ENCODE measurements around the gene ARHGEF1. TPM values are rescaled to one million over a fixed set of nuclear protein-coding genes. Genes with fewer than 3 reads are reported as not detected.
A peak's percentile ranks its signal among the peaks of the same experiment; 100 is the strongest.

ARHGEF1 gene
- total and polyA plus RNA-seq, 8 donors: 60.8 to 202 (median 79.6) TPM

GRCh38 chr19:41926763-41927496 is 43.9 kb downstream of the ARHGEF1 start:
- Histone ChIP-seq H3K4me1 (peaks cover 10 to 20% of the 10 kb centered on the region in 2 donors), H3K4me3 (no peak overlapping the region), H3K36me3 (no peaks in the 10 kb centered on the region), H3K27me3 (peaks cover 49 to 99% of the 10 kb centered on the region in 2 donors), H3K27ac (no peak overlapping the region), H3K9me3 (no peaks in the 10 kb centered on the region)
- TF ChIP-seq CTCF (IDR thresholded peaks at IDR 0.05): no peak
- ATAC-seq (no peak), DNase-seq (no peak)
- intact Hi-C loops (cut with DNase I): no loop called here

- peaks cover 42 to 99% of the 10 kb centered on the region in 2 donors for H3K27me3 ChIP-seq
- H3K4me1 ChIP-seq: peaks cover 10 to 20% of the 10 kb centered on the region in 2 donors
- peak overlapping the region; percentile 35 to 37 for H3K4me3 ChIP-seq
- no peak for DNase-seq
- no peaks in the 10 kb centered on the region for H3K9me3 ChIP-seq
- ATAC-seq: peak; percentile 18
- no peak overlapping the region for H3K27ac ChIP-seq
- no peaks in the 10 kb centered on the region for H3K36me3 ChIP-seq
- intact Hi-C loops (cut with DNase I): no loop called here
- TF ChIP-seq CTCF (IDR thresholded peaks at IDR 0.05): no peak
Measured at GRCh38 chr19:41927497-41928192, 44.7 kb downstream of the ARHGEF1 start.

GRCh38 chr19:41928221-41928683 is 45.3 kb downstream of the ARHGEF1 start, which contains the start of gene ERFL:
ERFL (minus strand) TSS chr19:41928449; CDS start chr19:41912919, 15,530 bp downstream.
- Histone ChIP-seq H3K4me3 (peak within 1 kb of the TSS; percentile 35 to 37), H3K36me3 (no peaks in the 10 kb centered on the region), H3K27ac (no peak within 1 kb of the TSS), H3K9me3 (no peaks in the 10 kb centered on the region), H3K4me1 (peaks cover 10 to 20% of the 10 kb centered on the region in 2 donors), H3K27me3 (peaks cover 37 to 99% of the 10 kb centered on the region in 2 donors)
- DNase-seq (no peak), ATAC-seq (peak; percentile 42)
- no peak for TF ChIP-seq CTCF (IDR thresholded peaks at IDR 0.05)
- intact Hi-C loops (cut with DNase I): no loop called here

- Histone ChIP-seq H3K4me1 (peaks cover 10 to 20% of the 10 kb centered on the region in 2 donors), H3K27ac (no peak overlapping the region), H3K9me3 (no peaks in the 10 kb centered on the region), H3K4me3 (peak overlapping the region; percentile 35 to 37), H3K36me3 (no peaks in the 10 kb centered on the region), H3K27me3 (peaks cover 37 to 100% of the 10 kb centered on the region in 2 donors)
- intact Hi-C loops (cut with DNase I): no loop called here
- TF ChIP-seq CTCF (IDR thresholded peaks at IDR 0.05): no peak
- no peak for DNase-seq
- peak; percentile 35 for ATAC-seq
Measured at GRCh38 chr19:41928754-41929535, 46.0 kb downstream of the ARHGEF1 start.
